Activated T-helper 2 cell treated with anti-CD3 and anti-CD28 coated beads, Interferon-gamma antibody, Interleukin-2, Interleukin-4, amounts not matched to agents 10 μg/mL and 5 μg/mL and 100 μg/mL, durations not matched to agents 14 hours and 24 hours and 36 hours (primary cell): ENCODE results near the gene LTBP4. TPM values are rescaled to one million over a fixed set of nuclear protein-coding genes. Genes with fewer than 3 reads are reported as not detected.
"Not testable (repeated sequence)": the region's sequence is repeated elsewhere in the genome, so short reads cannot be mapped to it uniquely, and the experiment has no call there.

Source experiments
- DNase-seq: peaks from one replicate; pipeline ENCODE4 v3.0.0; 2021; ENCODE audit warnings: low spot score
- H3K27ac Mint-ChIP-seq: one replicate; pipeline ENCODE4 v1.8.0; 2021; ENCODE audit warnings: mixed read lengths
- H3K27me3 Mint-ChIP-seq: one replicate; pipeline ENCODE4 v1.8.0; 2021; ENCODE audit warnings: low read depth, mixed read lengths
- H3K36me3 Mint-ChIP-seq: one replicate; pipeline ENCODE4 v1.8.0; 2021; ENCODE audit warnings: low read depth, mixed read lengths
- H3K4me1 Mint-ChIP-seq: one replicate; pipeline ENCODE4 v1.8.0; 2021; ENCODE audit warnings: low read depth, mixed read lengths
- H3K4me3 Mint-ChIP-seq: one replicate; pipeline ENCODE4 v1.8.0; 2021; ENCODE audit warnings: low read depth, mild to moderate bottlenecking, moderate library complexity, mixed read lengths
- H3K9me3 Mint-ChIP-seq: one replicate; pipeline ENCODE4 v1.8.0; 2021; ENCODE audit warnings: mixed read lengths
- intact Hi-C: fragments of 100-400 bp; cut with micrococcal nuclease; formaldehyde crosslinking; loops from one replicate; pipeline ENCODE4 v1.15.1; 2023
- total RNA-seq: library from RNA; stranded (reverse); gene quantifications from 2 replicates; pipeline ENCODE4 v1.2.3, GENCODE V29; 2022

The LTBP4 gene
- total RNA-seq, 1 donor from 2014 or later = 104 TPM

DNA sequence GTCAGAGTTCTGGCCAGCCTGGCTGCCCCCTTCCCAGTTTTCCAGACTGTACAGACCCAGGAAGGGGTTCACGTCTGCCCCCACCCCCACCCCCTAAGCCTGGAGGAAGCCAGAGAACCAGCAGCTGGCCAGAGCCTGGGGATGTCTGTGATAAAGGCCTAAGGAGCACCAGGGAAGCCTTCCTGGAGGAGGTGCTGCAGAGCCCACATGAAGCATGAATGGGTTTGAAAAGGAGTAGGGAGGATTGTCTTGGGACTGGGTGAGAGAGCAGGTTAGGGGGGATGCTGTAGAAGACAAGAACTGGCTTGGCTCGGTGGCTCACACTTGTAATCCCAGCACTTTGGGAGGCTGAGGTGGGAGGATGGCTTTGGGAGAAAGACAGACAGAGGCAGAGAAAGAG, 18.7 kb upstream of the LTBP4 start:
- peaks cover 71% of the 10 kb centered on the region for H3K36me3 Mint-ChIP-seq
- H3K4me1 Mint-ChIP-seq = peaks cover 16% of the 10 kb centered on the region
- peak overlapping the region; percentile 9 for H3K27ac Mint-ChIP-seq
- intact Hi-C loops = no loop called here
- H3K9me3 Mint-ChIP-seq = no peaks in the 10 kb centered on the region
- H3K4me3 Mint-ChIP-seq = no peak overlapping the region
- H3K27me3 Mint-ChIP-seq = no peaks in the 10 kb centered on the region
- no peak for DNase-seq

DNA sequence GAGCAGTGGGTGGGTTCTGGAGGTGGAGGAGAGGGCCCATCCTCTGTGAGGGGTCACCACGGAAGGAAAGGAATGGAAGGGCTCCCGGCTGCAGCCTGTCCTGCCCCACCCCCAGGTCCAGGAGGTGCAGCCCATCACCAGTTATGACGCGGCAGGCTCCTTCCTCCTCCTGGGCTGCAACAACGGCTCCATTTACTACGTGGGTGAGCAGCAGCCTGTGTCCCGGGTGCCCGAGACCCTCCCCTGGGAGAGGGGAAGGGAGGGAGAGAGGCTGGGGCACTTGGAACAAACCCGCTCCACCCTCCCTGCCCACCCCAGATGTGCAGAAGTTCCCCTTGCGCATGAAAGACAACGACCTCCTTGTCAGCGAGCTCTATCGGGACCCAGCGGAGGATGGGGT, 17.9 kb upstream of the LTBP4 start:
- intact Hi-C loops = no loop called here
- peaks cover 71% of the 10 kb centered on the region for H3K36me3 Mint-ChIP-seq

DNA sequence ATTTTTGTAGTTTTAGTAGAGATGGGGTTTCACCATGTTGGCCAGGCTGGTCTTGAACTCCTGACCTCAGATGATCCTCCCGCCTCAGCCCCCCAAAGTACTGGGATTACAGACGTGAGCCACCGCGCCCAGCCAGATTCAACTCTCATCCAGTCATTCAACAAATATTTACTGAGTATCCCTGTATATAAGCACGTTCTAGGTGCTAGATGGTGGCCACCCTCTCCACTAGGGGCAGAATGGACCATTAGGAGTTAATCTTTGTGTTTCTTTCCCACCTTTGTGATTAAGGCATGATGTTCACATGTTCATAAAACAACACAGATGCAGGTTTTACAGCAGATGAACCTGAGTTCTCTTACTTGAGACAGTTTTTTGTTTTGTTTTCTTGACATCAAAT, 17.2 kb upstream of the LTBP4 start:
- Mint-ChIP-seq H3K4me1 (peaks cover 6% of the 10 kb centered on the region), H3K36me3 (peaks cover 74% of the 10 kb centered on the region), H3K9me3 (no peaks in the 10 kb centered on the region), H3K27ac (no peak overlapping the region), H3K4me3 (no peak overlapping the region), H3K27me3 (no peaks in the 10 kb centered on the region)
- intact Hi-C loops = no loop called here
- DNase-seq = no peak

More for the DNA sequence above, 17.9 kb upstream of the LTBP4 start:
- Mint-ChIP-seq H3K9me3 (no peaks in the 10 kb centered on the region), H3K4me3 (no peak overlapping the region), H3K27ac (no peak overlapping the region), H3K27me3 (no peaks in the 10 kb centered on the region), H3K4me1 (peaks cover 10% of the 10 kb centered on the region)
- DNase-seq = no peak

- peak overlapping the region; percentile 30 for H3K4me3 Mint-ChIP-seq
- no peak for DNase-seq
- H3K4me1 Mint-ChIP-seq = peaks cover 6% of the 10 kb centered on the region
- H3K9me3 Mint-ChIP-seq = no peaks in the 10 kb centered on the region
- intact Hi-C loops = no loop called here
- peaks cover 71% of the 10 kb centered on the region for H3K36me3 Mint-ChIP-seq
- no peaks in the 10 kb centered on the region for H3K27me3 Mint-ChIP-seq
- peak overlapping the region; percentile 69 for H3K27ac Mint-ChIP-seq
Observed at GRCh38 chr19:40585241-40585981, 15.8 kb upstream of the LTBP4 start.

- intact Hi-C loops = no loop called here
- H3K27ac Mint-ChIP-seq = peak overlapping the region; percentile 69
- peaks cover 66% of the 10 kb centered on the region for H3K36me3 Mint-ChIP-seq
- DNase-seq = no peak
- no peaks in the 10 kb centered on the region for H3K9me3 Mint-ChIP-seq
- H3K27me3 Mint-ChIP-seq = no peaks in the 10 kb centered on the region
- peaks cover 6% of the 10 kb centered on the region for H3K4me1 Mint-ChIP-seq
- H3K4me3 Mint-ChIP-seq = peak overlapping the region; percentile 30
Observed at GRCh38 chr19:40585982-40586422, 15.2 kb upstream of the LTBP4 start.

- intact Hi-C loops = no loop called here
- H3K4me1 Mint-ChIP-seq = peaks cover 6% of the 10 kb centered on the region
Observed at GRCh38 chr19:40586611-40587010, 14.6 kb upstream of the LTBP4 start.

DNA sequence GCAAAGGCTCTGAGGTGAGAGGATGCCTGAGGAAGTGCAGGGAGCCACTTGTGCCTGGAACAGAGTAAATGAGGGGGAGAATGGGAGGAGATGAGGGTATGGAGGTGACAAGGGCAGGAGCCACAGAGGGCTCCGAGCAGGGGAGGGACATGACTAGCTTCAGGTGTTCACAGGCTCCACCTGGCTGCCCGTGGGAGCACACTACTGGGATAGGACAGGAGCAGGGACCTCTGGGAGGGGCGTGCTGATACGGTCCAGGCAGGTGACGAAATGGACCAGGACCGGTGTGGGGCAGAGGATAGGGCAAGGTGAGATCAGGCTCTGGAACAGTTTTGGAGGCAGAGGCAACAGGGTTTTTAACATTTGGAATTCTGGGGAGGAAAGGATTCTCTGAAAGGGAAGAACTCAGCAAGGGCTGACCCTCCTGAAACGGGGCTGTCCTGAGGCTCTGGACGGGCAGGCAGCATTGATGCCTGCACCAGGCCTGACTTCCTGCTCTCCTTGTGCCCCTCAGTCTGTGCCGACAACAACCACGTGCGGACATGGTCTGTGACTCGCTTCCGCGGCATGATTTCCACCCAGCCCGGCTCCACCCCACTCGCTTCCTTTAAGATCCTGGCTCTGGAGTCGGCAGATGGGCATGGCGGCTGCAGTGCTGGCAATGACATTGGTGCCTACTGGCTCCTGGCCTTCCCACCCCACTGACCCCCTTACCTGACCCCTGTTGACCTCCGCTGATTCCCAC, 12.9 kb upstream of the LTBP4 start:
- no peaks in the 10 kb centered on the region for H3K9me3 Mint-ChIP-seq
- no peak for DNase-seq
- H3K36me3 Mint-ChIP-seq = peaks cover 59% of the 10 kb centered on the region
- H3K27ac Mint-ChIP-seq = no peak overlapping the region
- H3K27me3 Mint-ChIP-seq = no peaks in the 10 kb centered on the region
- no peak overlapping the region for H3K4me3 Mint-ChIP-seq
- intact Hi-C loops = no loop called here
- H3K4me1 Mint-ChIP-seq = peaks cover 6% of the 10 kb centered on the region

More at GRCh38 chr19:40586611-40587010, 14.6 kb upstream of the LTBP4 start:
- Mint-ChIP-seq H3K27ac (no peak overlapping the region), H3K27me3 (no peaks in the 10 kb centered on the region), H3K9me3 (no peaks in the 10 kb centered on the region), H3K36me3 (peaks cover 68% of the 10 kb centered on the region), H3K4me3 (no peak overlapping the region)
- DNase-seq = no peak

DNA sequence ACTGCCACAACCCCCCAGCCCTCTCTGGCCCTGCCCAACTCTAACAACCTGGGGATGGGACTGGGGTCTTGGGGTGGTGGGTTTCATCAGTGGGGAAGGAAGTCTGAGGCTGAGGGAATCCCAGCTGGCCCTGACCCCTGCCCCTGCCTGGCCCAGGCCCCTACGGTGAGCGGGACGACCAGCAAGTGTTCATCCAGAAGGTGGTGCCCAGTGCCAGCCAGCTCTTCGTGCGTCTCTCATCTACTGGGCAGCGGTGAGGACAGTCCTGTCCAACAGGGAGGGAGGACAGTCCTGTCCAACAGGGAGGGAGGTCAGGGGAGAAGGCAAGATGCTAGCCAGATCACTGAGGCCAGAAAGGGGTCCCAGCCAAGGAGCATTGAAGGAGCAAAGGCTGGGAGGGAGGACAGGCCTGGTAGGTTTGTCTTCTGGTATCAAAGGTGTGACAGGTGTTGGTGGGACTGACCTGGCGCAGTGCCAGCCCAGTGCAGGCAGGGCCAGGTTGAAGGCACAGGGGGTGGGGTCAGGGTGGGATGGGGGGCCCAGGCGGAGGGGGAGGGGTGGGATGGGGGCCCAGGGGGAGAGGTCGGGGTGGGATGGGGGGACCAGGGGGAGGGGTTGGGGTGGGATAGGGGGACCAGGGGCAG, 12.1 kb upstream of the LTBP4 start:
- DNase-seq = no peak
- intact Hi-C loops = no loop called here
- Mint-ChIP-seq H3K9me3 (no peaks in the 10 kb centered on the region), H3K4me1 (peaks cover 7% of the 10 kb centered on the region), H3K4me3 (no peak overlapping the region), H3K36me3 (peaks cover 53% of the 10 kb centered on the region), H3K27me3 (no peaks in the 10 kb centered on the region), H3K27ac (no peak overlapping the region)

- H3K36me3 Mint-ChIP-seq = peaks cover 45% of the 10 kb centered on the region
- peaks cover 15% of the 10 kb centered on the region for H3K4me1 Mint-ChIP-seq
- H3K27ac Mint-ChIP-seq = no peak overlapping the region
- no peak overlapping the region for H3K4me3 Mint-ChIP-seq
- DNase-seq = no peak
- H3K27me3 Mint-ChIP-seq = no peaks in the 10 kb centered on the region
- H3K9me3 Mint-ChIP-seq = no peaks in the 10 kb centered on the region
- intact Hi-C loops = no loop called here
Observed at GRCh38 chr19:40589591-40590429, 11.4 kb upstream of the LTBP4 start.

- no peaks in the 10 kb centered on the region for H3K9me3 Mint-ChIP-seq
- intact Hi-C loops = no loop called here
- peaks cover 1% of the 10 kb centered on the region for H3K27me3 Mint-ChIP-seq
- no peak overlapping the region for H3K4me3 Mint-ChIP-seq
- no peak overlapping the region for H3K27ac Mint-ChIP-seq
- no peak for DNase-seq
- H3K4me1 Mint-ChIP-seq = peaks cover 16% of the 10 kb centered on the region
- peaks cover 42% of the 10 kb centered on the region for H3K36me3 Mint-ChIP-seq
Observed at GRCh38 chr19:40590464-40591265, 10.5 kb upstream of the LTBP4 start.

DNA sequence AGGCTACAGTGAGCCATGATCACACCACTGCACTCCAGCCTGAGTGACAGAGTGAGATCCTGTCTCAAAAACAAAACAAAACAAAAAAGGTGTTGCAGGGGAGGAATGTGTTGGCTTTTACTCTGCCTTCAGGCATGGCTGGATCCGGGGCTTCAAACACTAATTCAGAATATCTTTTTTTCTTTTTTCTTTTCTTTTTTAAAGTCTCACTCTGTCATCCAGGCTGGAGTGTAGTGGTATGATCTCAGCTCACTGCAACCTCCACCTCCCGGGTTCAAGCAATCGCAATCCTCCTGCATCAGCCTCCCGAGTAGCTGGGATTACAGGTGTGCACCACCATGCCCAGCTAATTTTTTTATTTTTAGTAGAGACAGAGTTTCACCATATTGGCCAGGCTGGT, 9.4 kb upstream of the LTBP4 start:
- Mint-ChIP-seq H3K4me1 (peaks cover 10% of the 10 kb centered on the region), H3K36me3 (peaks cover 32% of the 10 kb centered on the region)
- intact Hi-C loops, H3K27me3 Mint-ChIP-seq, DNase-seq, H3K27ac Mint-ChIP-seq, H3K9me3 Mint-ChIP-seq, H3K4me3 Mint-ChIP-seq: not testable (repeated sequence)

DNA sequence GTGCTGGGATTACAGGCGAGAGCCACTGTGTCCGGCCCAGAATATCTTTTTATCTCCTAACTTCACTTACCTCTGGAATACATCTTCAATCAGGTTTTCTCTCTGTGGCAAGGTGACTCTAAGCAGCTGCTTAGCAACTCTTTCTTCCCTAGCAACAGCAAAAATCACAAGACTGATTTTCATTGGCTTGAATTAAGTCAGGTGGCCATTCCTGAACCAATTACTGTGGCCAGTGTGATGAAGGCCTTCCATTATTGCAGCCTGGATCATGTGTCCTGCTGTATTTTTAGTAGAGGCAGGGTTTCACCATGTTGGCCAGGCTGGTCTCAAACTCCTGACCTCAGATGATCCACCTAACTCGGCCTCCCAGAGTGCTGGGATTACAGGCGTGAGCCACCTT, 9.0 kb upstream of the LTBP4 start:
- Mint-ChIP-seq H3K36me3 (peaks cover 27% of the 10 kb centered on the region), H3K27ac (no peak overlapping the region), H3K9me3 (no peaks in the 10 kb centered on the region), H3K4me3 (no peak overlapping the region), H3K4me1 (peaks cover 10% of the 10 kb centered on the region), H3K27me3 (peaks cover 7% of the 10 kb centered on the region)
- intact Hi-C loops = no loop called here
- DNase-seq = no peak
